ENCODE data around the gene TSPOAP1.

TSPOAP1 gene

DNA sequence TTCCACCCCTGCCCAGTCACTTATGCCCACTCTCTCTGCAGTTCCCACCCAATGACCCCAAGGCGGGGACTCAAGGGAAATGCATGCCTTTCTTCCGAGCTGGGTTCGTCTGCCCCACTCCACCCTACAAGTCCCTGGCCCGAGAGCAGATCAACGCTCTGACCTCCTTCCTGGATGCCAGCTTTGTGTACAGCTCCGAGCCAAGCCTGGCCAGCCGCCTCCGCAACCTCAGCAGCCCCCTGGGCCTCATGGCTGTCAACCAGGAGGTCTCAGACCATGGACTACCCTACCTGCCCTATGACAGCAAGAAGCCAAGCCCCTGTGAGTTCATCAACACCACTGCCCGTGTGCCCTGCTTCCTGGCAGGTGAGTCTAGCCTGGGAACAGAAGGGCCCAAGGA lies 76.5 kb downstream of the TSPOAP1 start:
- TF ChIP-seq, protein P1, sequence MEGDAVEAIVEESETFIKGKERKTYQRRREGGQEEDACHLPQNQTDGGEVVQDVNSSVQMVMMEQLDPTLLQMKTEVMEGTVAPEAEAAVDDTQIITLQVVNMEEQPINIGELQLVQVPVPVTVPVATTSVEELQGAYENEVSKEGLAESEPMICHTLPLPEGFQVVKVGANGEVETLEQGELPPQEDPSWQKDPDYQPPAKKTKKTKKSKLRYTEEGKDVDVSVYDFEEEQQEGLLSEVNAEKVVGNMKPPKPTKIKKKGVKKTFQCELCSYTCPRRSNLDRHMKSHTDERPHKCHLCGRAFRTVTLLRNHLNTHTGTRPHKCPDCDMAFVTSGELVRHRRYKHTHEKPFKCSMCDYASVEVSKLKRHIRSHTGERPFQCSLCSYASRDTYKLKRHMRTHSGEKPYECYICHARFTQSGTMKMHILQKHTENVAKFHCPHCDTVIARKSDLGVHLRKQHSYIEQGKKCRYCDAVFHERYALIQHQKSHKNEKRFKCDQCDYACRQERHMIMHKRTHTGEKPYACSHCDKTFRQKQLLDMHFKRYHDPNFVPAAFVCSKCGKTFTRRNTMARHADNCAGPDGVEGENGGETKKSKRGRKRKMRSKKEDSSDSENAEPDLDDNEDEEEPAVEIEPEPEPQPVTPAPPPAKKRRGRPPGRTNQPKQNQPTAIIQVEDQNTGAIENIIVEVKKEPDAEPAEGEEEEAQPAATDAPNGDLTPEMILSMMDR (IDR thresholded peaks at IDR 0.05; ENCODE audit: low read depth, low read length): no peak
- no peak overlapping the region for H3K4me3 ChIP-seq (ENCODE audit: low read depth, low read length)

All from WI38 (cell line).